IPS-11a (cell line): ENCODE results near the gene USP20.
"Not testable (repeated sequence)": the region's sequence is repeated elsewhere in the genome, so short reads cannot be mapped to it uniquely, and the experiment has no call there.

Experiments
- H3K4me3 ChIP-seq: one replicate; pipeline ENCODE4 v1.5.1; 2013; ENCODE audit warnings: low read depth, low read length, control low read depth

Gene USP20

GRCh38 chr9:129835128-129835859 is at the start of gene USP20, which contains the start of gene C9orf78:
Gene USP20, plus strand, starts transcription at chr9:129835458. Its CDS starts 17,098 bp downstream, at chr9:129852556.
Gene C9orf78, minus strand, starts transcription at chr9:129835275. Its CDS starts 54 bp downstream, at chr9:129835221.
- H3K4me3 ChIP-seq = peak within 1 kb of the TSS; percentile 99

- H3K4me3 ChIP-seq = no peak overlapping the region
Observed at GRCh38 chr9:129785866-129786265, 49.4 kb upstream of the USP20 start.

GRCh38 chr9:129786481-129786880 is 48.8 kb upstream of the USP20 start:
- H3K4me3 ChIP-seq = no peak overlapping the region

- H3K4me3 ChIP-seq = no peak overlapping the region
Observed at GRCh38 chr9:129794549-129794948, 40.7 kb upstream of the USP20 start.

- H3K4me3 ChIP-seq = not testable (repeated sequence)
Observed at GRCh38 chr9:129796029-129796428, 39.2 kb upstream of the USP20 start.

GRCh38 chr9:129798973-129799372 is 36.3 kb upstream of the USP20 start:
- H3K4me3 ChIP-seq = no peak overlapping the region

- H3K4me3 ChIP-seq = no peak overlapping the region
Observed at GRCh38 chr9:129801504-129801903, 33.8 kb upstream of the USP20 start.

- H3K4me3 ChIP-seq = peak within 1 kb of the TSS; percentile 81
Observed at GRCh38 chr9:129802833-129803675, 32.2 kb upstream of the USP20 start, which contains the start of gene TOR1B. Gene TOR1B, plus strand, starts transcription at chr9:129803184. Its CDS starts 29 bp downstream, at chr9:129803213.

- H3K4me3 ChIP-seq = peak overlapping the region; percentile 81
Observed at GRCh38 chr9:129803676-129804060, 31.6 kb upstream of the USP20 start.

GRCh38 chr9:129806061-129806460 is 29.2 kb upstream of the USP20 start:
- H3K4me3 ChIP-seq = no peak overlapping the region

GRCh38 chr9:129809346-129809745 is 25.9 kb upstream of the USP20 start:
- H3K4me3 ChIP-seq = no peak overlapping the region

GRCh38 chr9:129810116-129810515 is 25.1 kb upstream of the USP20 start:
- no peak overlapping the region for H3K4me3 ChIP-seq

GRCh38 chr9:129810788-129811187 is 24.5 kb upstream of the USP20 start:
- no peak overlapping the region for H3K4me3 ChIP-seq

- H3K4me3 ChIP-seq = no peak overlapping the region
Observed at GRCh38 chr9:129811967-129812363, 23.3 kb upstream of the USP20 start.

GRCh38 chr9:129812385-129812784 is 22.9 kb upstream of the USP20 start:
- no peak overlapping the region for H3K4me3 ChIP-seq

GRCh38 chr9:129813661-129814060 is 21.6 kb upstream of the USP20 start:
- H3K4me3 ChIP-seq = no peak overlapping the region

GRCh38 chr9:129814432-129815223 is 20.6 kb upstream of the USP20 start:
- H3K4me3 ChIP-seq = no peak overlapping the region

- H3K4me3 ChIP-seq = no peak overlapping the region
Observed at GRCh38 chr9:129815278-129815677, 20.0 kb upstream of the USP20 start.

- H3K4me3 ChIP-seq = no peak overlapping the region
Observed at GRCh38 chr9:129816501-129817435, 18.5 kb upstream of the USP20 start.
